ENCODE data around the gene TRAPPC2L. TPM values are rescaled to one million over a fixed set of nuclear protein-coding genes. Genes with fewer than 3 reads are reported as not detected.

Gene TRAPPC2L
- total RNA-seq, 1 donor: 57.2 TPM

DNA sequence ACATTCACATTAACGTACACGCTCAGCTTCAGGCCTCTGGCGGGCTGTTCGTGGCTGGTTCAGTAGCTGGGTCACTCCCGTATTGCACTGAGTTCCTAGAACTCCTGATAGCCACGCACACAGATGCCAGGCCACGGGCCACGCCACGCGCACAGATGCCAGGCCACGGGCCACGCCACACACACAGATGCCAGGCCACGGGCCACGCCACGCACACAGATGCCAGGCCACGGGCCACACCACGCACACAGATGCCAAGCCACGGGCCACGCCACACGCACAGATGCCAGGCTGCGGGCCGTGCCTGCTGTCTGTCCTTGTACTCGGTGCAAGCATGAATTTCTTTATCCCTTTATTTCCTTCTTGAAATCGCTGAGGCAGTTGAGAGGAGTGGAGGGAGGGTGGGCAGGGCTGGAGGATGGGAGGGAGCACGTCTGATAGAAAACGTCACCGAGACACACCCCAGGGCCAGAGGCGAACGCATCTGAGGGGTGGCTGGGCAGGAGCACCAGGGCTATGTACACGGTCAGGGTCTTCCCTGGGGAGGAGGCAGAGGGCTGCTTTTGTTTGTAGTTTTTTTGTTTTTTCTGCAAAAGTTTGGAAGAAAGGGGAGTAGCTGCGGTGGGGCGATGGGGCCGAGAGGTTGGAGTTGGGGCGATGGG lies 18.1 kb downstream of the TRAPPC2L start:
- no peak overlapping the region for H3K4me3 ChIP-seq (ENCODE audit: low read depth, low read length)
- DNase-seq (ENCODE audit: low read depth): no peak
- TF ChIP-seq, protein P1, sequence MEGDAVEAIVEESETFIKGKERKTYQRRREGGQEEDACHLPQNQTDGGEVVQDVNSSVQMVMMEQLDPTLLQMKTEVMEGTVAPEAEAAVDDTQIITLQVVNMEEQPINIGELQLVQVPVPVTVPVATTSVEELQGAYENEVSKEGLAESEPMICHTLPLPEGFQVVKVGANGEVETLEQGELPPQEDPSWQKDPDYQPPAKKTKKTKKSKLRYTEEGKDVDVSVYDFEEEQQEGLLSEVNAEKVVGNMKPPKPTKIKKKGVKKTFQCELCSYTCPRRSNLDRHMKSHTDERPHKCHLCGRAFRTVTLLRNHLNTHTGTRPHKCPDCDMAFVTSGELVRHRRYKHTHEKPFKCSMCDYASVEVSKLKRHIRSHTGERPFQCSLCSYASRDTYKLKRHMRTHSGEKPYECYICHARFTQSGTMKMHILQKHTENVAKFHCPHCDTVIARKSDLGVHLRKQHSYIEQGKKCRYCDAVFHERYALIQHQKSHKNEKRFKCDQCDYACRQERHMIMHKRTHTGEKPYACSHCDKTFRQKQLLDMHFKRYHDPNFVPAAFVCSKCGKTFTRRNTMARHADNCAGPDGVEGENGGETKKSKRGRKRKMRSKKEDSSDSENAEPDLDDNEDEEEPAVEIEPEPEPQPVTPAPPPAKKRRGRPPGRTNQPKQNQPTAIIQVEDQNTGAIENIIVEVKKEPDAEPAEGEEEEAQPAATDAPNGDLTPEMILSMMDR (IDR thresholded peaks at IDR 0.05; ENCODE audit: insufficient read depth, low read length): no peak

DNA sequence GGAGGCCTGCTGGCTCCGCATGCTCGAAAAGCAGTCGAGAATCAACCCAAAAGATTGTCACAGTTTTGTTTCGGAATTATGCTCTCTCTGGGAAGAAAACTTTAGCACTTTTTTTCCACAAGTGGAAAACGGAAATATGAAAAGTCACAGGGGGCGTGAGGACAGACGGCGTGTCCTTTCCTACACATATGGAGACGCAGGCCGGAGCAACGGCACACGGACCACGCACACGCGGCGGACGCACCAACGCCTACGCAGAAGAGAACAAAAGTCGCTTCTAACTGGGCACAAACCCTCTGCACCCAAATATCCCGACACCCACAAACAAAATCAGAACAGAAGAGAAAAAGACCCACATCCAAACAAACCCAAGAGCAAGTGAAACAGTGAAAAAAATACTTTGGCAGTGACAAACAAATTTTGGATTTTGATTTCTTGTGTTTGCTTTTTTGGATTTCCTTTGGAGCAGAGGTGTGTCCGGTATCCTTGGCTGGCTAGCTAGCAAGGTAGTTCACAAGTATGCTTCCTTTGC lies 18.8 kb downstream of the TRAPPC2L start:
- H3K4me3 ChIP-seq (ENCODE audit: low read depth, low read length): no peak overlapping the region
- no peak for DNase-seq (ENCODE audit: low read depth)
- TF ChIP-seq, protein P1 (IDR thresholded peaks at IDR 0.05; ENCODE audit: insufficient read depth, low read length): no peak

DNA sequence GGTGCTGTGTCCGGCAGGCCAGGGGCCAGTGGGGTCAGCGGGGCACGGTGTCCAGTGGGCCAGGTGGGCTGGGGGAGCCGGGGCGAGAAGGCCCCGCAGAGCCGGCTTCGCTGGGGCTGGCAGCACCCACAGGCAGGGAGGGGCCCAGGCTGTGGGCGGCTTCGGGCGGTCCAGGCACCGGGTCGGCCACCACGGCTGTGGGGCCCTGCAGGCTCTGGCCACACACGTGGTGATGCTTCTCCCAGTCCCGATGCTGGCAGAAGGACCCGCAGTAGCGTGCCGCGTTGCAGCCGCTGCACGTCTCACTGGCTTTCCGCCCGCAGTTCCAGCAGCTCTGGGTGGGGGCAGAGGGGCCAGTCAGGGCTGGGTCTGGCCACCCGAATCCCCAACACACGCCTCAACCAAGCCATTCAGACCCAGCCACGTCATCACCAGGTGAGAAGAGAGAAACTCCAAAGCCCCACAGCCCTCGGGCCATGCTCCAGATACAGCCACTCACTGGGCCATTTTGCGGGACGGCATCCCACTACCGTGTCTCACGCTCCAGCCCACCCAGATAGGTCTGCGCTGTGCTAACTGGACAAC lies 20.1 kb downstream of the TRAPPC2L start:
- TF ChIP-seq, protein P1 (IDR thresholded peaks at IDR 0.05; ENCODE audit: insufficient read depth, low read length): no peak
- no peak overlapping the region for H3K4me3 ChIP-seq (ENCODE audit: low read depth, low read length)
- no peak for DNase-seq (ENCODE audit: low read depth)

DNA sequence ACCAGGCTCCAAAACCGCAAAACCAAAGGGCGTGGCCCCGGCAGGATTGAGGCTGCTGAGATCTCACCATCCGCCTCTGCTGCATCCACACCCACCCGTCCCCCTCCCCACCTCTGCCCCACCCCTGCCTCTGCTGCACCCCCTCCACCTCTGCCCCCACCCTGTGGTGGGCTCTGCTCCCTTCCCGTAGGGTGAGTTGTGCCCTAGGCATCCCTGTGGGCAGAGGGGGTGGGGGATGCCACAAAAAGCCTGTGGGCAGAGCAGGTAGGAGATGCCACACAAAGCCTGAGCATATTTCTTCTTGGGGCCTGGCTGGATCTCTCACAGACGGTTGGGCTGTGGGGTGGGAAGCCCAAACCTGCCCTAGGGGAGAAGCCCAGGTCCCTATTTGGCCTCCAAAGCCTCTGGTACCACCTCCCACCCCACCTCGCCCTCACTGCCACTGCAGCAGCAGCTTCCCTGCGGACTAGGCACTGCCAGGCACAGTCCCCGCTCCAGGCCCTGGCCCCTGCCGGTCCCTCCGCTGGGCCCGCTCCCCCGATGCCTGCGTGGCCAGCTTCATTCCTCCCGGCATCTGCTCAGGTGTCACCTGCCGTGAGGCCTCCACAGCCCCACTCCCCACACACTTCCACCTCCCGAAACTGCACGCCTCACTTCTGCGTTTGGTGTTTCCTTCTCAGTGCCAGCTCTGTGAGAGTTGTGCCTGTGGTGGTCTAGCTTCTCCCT lies 20.8 kb downstream of the TRAPPC2L start:
- TF ChIP-seq, protein P1 (IDR thresholded peaks at IDR 0.05; ENCODE audit: insufficient read depth, low read length): no peak
- H3K4me3 ChIP-seq (ENCODE audit: low read depth, low read length): no peak overlapping the region
- no peak for DNase-seq (ENCODE audit: low read depth)

DNA sequence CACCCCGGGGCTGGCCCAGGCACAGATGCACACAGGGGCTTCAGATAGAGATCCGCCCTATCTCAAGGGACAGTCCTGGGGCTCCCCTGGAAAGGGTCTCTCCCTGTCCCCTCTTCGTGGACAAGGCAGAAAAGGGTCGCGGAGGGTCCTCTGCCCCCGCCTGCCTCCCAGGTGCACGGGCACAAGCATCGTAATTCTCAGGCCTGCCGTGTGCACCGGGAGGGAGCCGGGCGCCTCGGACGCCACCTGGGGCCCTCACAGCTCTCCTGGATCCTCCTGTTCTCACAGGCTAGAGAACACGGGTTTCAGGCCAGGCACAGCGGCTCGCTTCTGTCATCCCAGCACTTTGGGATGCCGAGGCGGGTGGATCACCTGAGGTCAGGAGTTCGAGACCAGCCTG lies 21.4 kb downstream of the TRAPPC2L start:
- no peak for DNase-seq (ENCODE audit: low read depth)
- TF ChIP-seq, protein P1 (IDR thresholded peaks at IDR 0.05; ENCODE audit: insufficient read depth, low read length): no peak
- no peak overlapping the region for H3K4me3 ChIP-seq (ENCODE audit: low read depth, low read length)

DNA sequence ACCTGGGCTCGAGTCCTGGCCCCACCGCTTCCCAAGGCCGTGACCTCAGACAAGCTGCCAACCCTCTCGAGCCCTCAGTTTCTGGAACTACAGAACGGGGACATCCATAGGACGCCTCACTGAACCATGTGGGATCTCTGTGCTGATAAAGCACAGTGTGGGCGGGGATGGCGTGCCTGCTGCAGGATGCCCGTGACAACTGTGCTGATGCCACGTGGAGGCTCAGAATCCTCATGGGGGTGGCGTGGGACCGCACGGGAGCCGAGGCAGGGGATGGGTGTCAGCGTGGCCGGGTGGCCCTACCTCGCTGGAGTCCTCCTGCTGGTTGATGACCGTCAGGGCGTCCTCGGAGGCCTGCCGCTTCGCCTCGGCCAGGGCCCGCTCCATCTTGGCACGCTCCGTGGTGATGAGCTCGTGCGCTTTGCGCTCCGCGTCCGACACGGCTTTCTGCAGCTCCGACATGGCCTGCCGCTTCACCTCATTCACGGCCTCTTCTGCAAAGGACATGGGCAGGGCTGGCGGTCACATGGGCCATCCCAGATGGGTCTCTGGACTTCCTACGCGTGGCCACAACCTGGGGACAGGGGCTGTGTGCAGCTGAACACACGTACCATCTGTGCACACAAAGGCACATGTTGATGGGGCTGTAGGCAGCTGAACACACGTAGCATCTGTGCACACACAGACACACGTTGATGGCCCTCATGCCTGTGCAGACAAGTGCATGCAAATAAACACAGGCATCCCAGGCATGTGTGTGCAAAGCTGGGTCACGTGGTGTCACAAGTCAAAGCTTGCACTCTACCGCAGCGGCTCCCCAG lies 22.2 kb downstream of the TRAPPC2L start:
- H3K4me3 ChIP-seq (ENCODE audit: low read depth, low read length): no peak overlapping the region
- DNase-seq (ENCODE audit: low read depth): no peak
- TF ChIP-seq, protein P1 (IDR thresholded peaks at IDR 0.05; ENCODE audit: insufficient read depth, low read length): no peak

Measured in fibroblast of the aortic adventitia (primary cell).